Endothelial cell of umbilical vein (primary cell): ENCODE measurements around the gene EML1. TPM values are rescaled to one million over a fixed set of nuclear protein-coding genes. Genes with fewer than 3 reads are reported as not detected.

Experiments used
- BruUV-seq: library from RNA; stranded (reverse); fragments of 400-500 nt; replicated peaks from 2 replicates; lab custom pipeline; 2021; lab: Mats Ljungman, UMichigan
- CTCF ChIA-PET: fragments of 300-600, 350-600 bp; sonication (Branson Sonifier 250); formaldehyde crosslinking; loops from one replicate; lab custom pipeline; 2021; ENCODE audit warnings: antibody characterized with exemption, inconsistent platforms; lab: Charles Lee
- POLR2A ChIA-PET: fragments of 300-600, 350-600 bp; sonication (Branson Sonifier 250); formaldehyde crosslinking; loops from one replicate; lab custom pipeline; 2021; ENCODE audit warnings: antibody characterized with exemption, inconsistent platforms; lab: Charles Lee
- DNase-seq: peaks from one replicate; pipeline ENCODE4 v3.0.0-alpha.2; 2011; ENCODE audit warnings: low read depth, low spot score
- FAIRE-seq: peaks from 2 replicates; lab custom pipeline; 2011; peaks lifted over from hg19 to GRCh38; lab: Jason Lieb, UNC
- H2AFZ ChIP-seq: 2 replicates; pipeline ENCODE4 v1.6.0; 2012; ENCODE audit warnings: low read depth, low read length, control low read depth, inconsistent platforms
- H3K27ac ChIP-seq: 2 replicates; pipeline ENCODE4 v1.5.1; 2011; ENCODE audit warnings: low read depth, mild to moderate bottlenecking, control low read depth, low read length, moderate library complexity; ENCODE audit not compliant: insufficient read depth
- H3K27me3 ChIP-seq, 2 experiments: 2 replicates each; pipeline versions ENCODE4 v1.6.0 to v1.6.1; 2011; ENCODE audit warnings: low read length in 2 of 2, mixed read lengths in 1 of 2; ENCODE audit not compliant: control insufficient read depth in 2 of 2, insufficient read depth in 2 of 2
- H3K36me3 ChIP-seq, 2 experiments: 2 replicates in 1 of 2; 3 replicates in 1 of 2; pipeline ENCODE4 v1.5.1; 2011; ENCODE audit warnings: low read length in 2 of 2, mild to moderate bottlenecking in 1 of 2, moderate library complexity in 1 of 2; ENCODE audit not compliant: control insufficient read depth in 2 of 2, insufficient read depth in 2 of 2; ENCODE audit errors: extremely low read depth in 1 of 2
- H3K4me1 ChIP-seq: 3 replicates; pipeline ENCODE4 v1.5.1; 2011; ENCODE audit warnings: mild to moderate bottlenecking, low read length; ENCODE audit not compliant: control insufficient read depth, insufficient read depth; ENCODE audit errors: extremely low read depth
- H3K4me2 ChIP-seq: 2 replicates; pipeline ENCODE4 v1.6.1; 2011; ENCODE audit warnings: low read length, control low read depth, mixed read lengths; ENCODE audit not compliant: insufficient read depth
- H3K4me3 ChIP-seq, 3 experiments: fragments of 200-600 bp in 1 of 3; sonication (generic), shearing (Covaris generic) in 1 of 3; replicated peaks in 1 of 3; 2 replicates each; pipeline ENCODE4 v1.5.1; 2011 to 2016; ENCODE audit warnings: control low read depth in 3 of 3, low read length in 3 of 3, mild to moderate bottlenecking in 2 of 3, inconsistent platforms in 1 of 3, low read depth in 1 of 3, moderate library complexity in 1 of 3; ENCODE audit not compliant: insufficient read depth in 1 of 3
- H3K79me2 ChIP-seq: 2 replicates; pipeline ENCODE4 v1.6.0; 2012; ENCODE audit warnings: low read length, inconsistent platforms; ENCODE audit not compliant: control insufficient read depth, insufficient read depth
- H3K9ac ChIP-seq: replicated peaks from 2 replicates; pipeline ENCODE3; 2011; ENCODE audit warnings: low read length, control low read depth; ENCODE audit not compliant: insufficient read depth; ENCODE audit errors: extremely low read depth
- H3K9me1 ChIP-seq: replicated peaks from 3 replicates; pipeline ENCODE4 v1.6.0; 2011; ENCODE audit warnings: mild to moderate bottlenecking, low read length; ENCODE audit not compliant: control insufficient read depth, insufficient read depth; ENCODE audit errors: extremely low read depth
- H3K9me3 ChIP-seq: replicated peaks from 2 replicates; pipeline ENCODE4 v1.5.1; 2012; ENCODE audit warnings: low read length, inconsistent platforms; ENCODE audit not compliant: control insufficient read depth, insufficient read depth
- H4K20me1 ChIP-seq: replicated peaks from 2 replicates; pipeline ENCODE3; 2011; ENCODE audit warnings: mild to moderate bottlenecking, low read length; ENCODE audit not compliant: control insufficient read depth, insufficient read depth; ENCODE audit errors: extremely low read depth
- EZH2 ChIP-seq: IDR thresholded peaks from 2 replicates; pipeline ENCODE4 v1.6.1; 2012; ENCODE audit warnings: borderline replicate concordance, low read depth, mild to moderate bottlenecking, moderate library complexity, low read length, inconsistent platforms; ENCODE audit not compliant: severe bottlenecking
- FOS ChIP-seq: IDR thresholded peaks from 2 replicates; pipeline ENCODE4 v1.6.1; 2011; ENCODE audit warnings: mild to moderate bottlenecking, low read length, moderate library complexity, borderline replicate concordance; ENCODE audit not compliant: insufficient read depth
- GATA2 ChIP-seq: IDR thresholded peaks from 2 replicates; pipeline ENCODE4 v1.7.0; 2011; ENCODE audit warnings: low read depth, mild to moderate bottlenecking, moderate library complexity, mixed read lengths, low read length; ENCODE audit not compliant: insufficient read length, insufficient read depth
- JUN ChIP-seq: IDR thresholded peaks from 2 replicates; pipeline ENCODE4 v1.6.1; 2011; ENCODE audit warnings: borderline replicate concordance, low read depth; ENCODE audit not compliant: insufficient read length, insufficient read depth
- MYC ChIP-seq: IDR thresholded peaks from one replicate; pipeline ENCODE4 v1.6.1; 2011; ENCODE audit warnings: mild to moderate bottlenecking, low read depth, low read length
- POLR2A ChIP-seq: IDR thresholded peaks from 2 replicates; pipeline ENCODE4 v1.6.1; 2012; ENCODE audit warnings: low read depth, mild to moderate bottlenecking, control low read depth, low read length
- POLR2AphosphoS5 ChIP-seq: IDR thresholded peaks from 2 replicates; pipeline ENCODE4 v1.6.1; 2012; ENCODE audit warnings: low read depth, mild to moderate bottlenecking, control low read depth, low read length, moderate library complexity; ENCODE audit not compliant: insufficient read depth
- dilution Hi-C: fragments of 300-500 bp; cut with MboI; formaldehyde crosslinking; loops from one replicate; pipeline ENCODE4 v1.15.0; 2019; ENCODE audit warnings: low sequenced_read_pairs; ENCODE audit not compliant: extremely low pct_ligation_motif_present
- intact Hi-C: fragments of 100-400 bp; cut with micrococcal nuclease; formaldehyde crosslinking; loops from one replicate; pipeline ENCODE4 v1.10.0; 2022
- polyA plus RNA-seq, 4 experiments: library from polyadenylated mRNA; depleted of rRNA in 3 of 4; stranded (reverse) in 3 of 4; unstranded in 1 of 4; fragments of >200 nt; gene quantifications; 2 replicates each; pipeline versions ENCODE4 v1.2.1 to v1.2.3, GENCODE V29; 2011 to 2012; ENCODE audit warnings: missing spikeins in 1 of 4
- total RNA-seq: library from RNA; stranded (reverse); gene quantifications from 2 replicates; pipeline ENCODE4 v1.2.3, GENCODE V29; 2021
- TF ChIP-seq, protein P1 (sequence below): IDR thresholded peaks from 2 replicates; pipeline ENCODE4 v1.6.1; 2011; ENCODE audit not compliant: insufficient read depth, insufficient read length
- TF ChIP-seq, protein P2 (sequence below), 2 donors: IDR thresholded peaks; 1 replicate in 1 of 2; 2 replicates in 1 of 2; pipeline ENCODE4 v1.5.1; 2011; ENCODE audit warnings: low read length in 2 of 2, mild to moderate bottlenecking in 2 of 2, moderate library complexity in 2 of 2, control low read depth in 1 of 2, inconsistent platforms in 1 of 2, low read depth in 1 of 2; ENCODE audit not compliant: insufficient read depth in 1 of 2; ENCODE audit errors: extremely low read depth in 1 of 2

The EML1 gene
- total and polyA plus RNA-seq, 2 donors (not counting 3 experiments of a cell fraction or from before 2014, with no cell fraction given): 22.9 to 33.0 TPM

DNA sequence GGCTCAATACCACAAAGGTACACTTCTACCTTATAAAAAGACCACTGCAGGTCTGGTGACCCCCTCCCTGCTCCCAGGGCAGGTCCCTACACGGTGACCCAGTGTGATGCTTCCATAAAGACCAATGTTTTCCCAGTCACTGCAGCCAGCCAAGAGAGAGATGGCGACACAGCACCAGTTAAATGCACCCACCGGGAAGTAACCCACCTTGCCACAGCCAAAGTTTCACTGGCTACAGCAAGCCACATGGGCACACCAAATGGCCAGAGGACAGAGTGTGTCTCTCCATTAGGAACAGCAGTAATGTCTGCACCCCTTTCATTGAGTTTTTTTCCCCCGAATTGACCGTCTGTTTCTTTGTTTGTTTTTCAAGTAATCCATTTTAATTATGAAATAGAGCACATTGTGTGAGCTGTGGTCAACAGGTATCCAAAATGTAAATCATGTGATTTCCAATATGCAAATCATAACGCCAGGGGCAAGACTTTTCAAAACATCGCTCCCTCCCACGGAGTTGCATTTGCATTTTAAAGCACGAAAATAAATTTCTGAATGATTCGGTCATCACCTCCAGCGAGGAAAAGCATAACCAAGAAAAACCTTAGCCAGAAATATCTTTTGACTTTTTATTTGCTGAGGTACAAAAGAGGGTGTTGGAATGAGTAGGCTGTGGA lies 48.9 kb upstream of the EML1 start:
- Histone ChIP-seq H3K27ac (no peak overlapping the region), H3K9me1 (no peaks in the 10 kb centered on the region), H3K4me3 (no peak overlapping the region), H3K9ac (no peak overlapping the region), H4K20me1 (no peaks in the 10 kb centered on the region), H3K36me3 (peaks cover 0 to 3% of the 10 kb centered on the region in 2 experiments), H3K9me3 (no peaks in the 10 kb centered on the region), H2AFZ (no peak overlapping the region), H3K79me2 (no peaks in the 10 kb centered on the region), H3K27me3 (no peaks in the 10 kb centered on the region), H3K4me1 (peaks cover 28% of the 10 kb centered on the region), H3K4me2 (no peak overlapping the region)
- POLR2A ChIA-PET: no interaction called here
- no TSS peak for BruUV-seq
- dilution Hi-C loops (no loop called here), intact Hi-C loops (no loop called here)
- no peak for TF ChIP-seq POLR2AphosphoS5
- TF ChIP-seq FOS: no peak
- TF ChIP-seq, protein P1, sequence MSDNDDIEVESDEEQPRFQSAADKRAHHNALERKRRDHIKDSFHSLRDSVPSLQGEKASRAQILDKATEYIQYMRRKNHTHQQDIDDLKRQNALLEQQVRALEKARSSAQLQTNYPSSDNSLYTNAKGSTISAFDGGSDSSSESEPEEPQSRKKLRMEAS: no peak
- no peak for TF ChIP-seq JUN
- no peak for TF ChIP-seq GATA2
- TF ChIP-seq POLR2A: no peak
- no peak for TF ChIP-seq EZH2
- TF ChIP-seq, protein P2, sequence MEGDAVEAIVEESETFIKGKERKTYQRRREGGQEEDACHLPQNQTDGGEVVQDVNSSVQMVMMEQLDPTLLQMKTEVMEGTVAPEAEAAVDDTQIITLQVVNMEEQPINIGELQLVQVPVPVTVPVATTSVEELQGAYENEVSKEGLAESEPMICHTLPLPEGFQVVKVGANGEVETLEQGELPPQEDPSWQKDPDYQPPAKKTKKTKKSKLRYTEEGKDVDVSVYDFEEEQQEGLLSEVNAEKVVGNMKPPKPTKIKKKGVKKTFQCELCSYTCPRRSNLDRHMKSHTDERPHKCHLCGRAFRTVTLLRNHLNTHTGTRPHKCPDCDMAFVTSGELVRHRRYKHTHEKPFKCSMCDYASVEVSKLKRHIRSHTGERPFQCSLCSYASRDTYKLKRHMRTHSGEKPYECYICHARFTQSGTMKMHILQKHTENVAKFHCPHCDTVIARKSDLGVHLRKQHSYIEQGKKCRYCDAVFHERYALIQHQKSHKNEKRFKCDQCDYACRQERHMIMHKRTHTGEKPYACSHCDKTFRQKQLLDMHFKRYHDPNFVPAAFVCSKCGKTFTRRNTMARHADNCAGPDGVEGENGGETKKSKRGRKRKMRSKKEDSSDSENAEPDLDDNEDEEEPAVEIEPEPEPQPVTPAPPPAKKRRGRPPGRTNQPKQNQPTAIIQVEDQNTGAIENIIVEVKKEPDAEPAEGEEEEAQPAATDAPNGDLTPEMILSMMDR (IDR thresholded peaks at IDR 0.05; ENCODE audit: extremely low read depth in 1 of 2, insufficient read depth in 1 of 2, low read depth in 1 of 2, low read length in 2 of 2): no peak
- TF ChIP-seq MYC: no peak
- DNase-seq (no peak), FAIRE-seq (no peak)
- CTCF ChIA-PET: interaction anchor here (0.8 to 2.1 kb wide), 3 partner anchors 8 to 14 kb away, joined by 3 to 7 read pairs (median 6); no protein-coding TSS in a partner anchor
